GM12892 (cell line): Measurements from ENCODE around the gene QSER1.

Source experiments
- POLR2A ChIP-seq: IDR thresholded peaks from 2 replicates; pipeline ENCODE4 v1.6.1; 2011; ENCODE audit warnings: low read depth, low read length, control low read depth
- TAF1 ChIP-seq: IDR thresholded peaks from 2 replicates; pipeline ENCODE4 v1.6.1; 2011; ENCODE audit warnings: low read depth, mild to moderate bottlenecking, control low read depth, low read length, borderline replicate concordance

DNA sequence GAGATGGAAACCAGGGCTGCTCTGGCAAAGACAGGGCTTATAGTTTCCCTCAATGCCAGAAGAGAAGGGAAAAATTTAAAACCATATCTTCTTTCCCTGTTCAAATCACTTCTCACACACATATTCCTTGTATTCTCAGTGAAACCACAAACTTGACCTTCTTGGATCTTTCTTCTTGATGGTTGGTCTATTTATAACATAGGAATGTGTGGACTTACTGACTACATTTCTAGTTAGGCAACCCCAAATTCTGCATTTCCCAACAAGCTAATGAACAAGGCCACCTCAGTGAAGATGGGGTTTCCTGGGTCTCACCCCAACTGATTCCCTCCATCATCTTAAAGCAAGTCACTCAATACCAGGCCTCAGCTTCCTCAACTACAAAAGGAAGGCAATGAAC is 3.8 kb upstream of the QSER1 start:
- TF ChIP-seq POLR2A = no peak
- no peak for TF ChIP-seq TAF1
